Urothelium cell line (cell line): ENCODE measurements around the gene SCCPDH.

Experiments used
- DNase-seq: peaks from one replicate; pipeline ENCODE4 v3.0.0; 2011; ENCODE audit warnings: low spot score, mixed read lengths
- FAIRE-seq: peaks from 2 replicates; lab custom pipeline; 2011; peaks lifted over from hg19 to GRCh38; lab: Jason Lieb, UNC

SCCPDH gene

DNA sequence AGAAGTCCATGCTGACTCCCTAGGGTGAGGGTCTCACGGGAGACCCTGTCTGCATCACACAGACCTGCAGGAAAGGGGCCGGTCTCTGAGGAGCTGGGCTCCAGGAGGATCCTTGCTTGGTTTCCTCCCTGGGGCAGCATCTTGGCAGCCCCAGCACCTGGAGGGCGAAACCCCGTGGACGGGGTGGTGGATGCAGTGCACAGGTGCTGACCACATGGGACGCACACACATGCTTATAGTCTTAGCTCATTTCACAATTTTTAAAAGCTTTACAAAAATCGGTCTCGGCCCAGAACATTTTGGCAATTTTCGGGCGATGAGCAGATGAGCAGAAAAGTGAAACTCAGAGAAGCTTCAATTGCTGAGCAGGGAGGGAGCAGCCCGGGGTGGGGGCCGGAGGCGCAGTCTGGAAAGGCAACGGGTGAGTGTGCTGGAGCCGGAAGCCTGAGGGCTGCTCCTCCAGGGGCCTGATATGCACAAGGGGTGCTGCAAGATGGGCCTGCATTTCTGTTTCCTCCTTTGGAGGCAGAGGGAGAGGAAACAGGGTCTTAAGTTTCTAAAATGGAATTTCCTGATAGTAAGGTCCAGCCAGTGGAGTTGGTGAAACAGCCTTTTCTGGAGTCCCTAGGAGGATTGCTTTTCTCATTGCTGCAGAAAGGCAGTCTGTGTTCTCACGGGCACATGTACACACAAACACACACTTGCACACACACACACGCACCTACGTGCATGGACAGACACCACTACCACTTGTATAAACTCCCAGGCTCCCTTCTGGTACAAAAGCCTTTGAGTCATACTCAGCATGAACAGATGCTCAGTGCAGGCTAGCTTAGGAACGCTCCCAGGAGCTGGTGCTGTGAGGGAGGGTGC, 60.6 kb downstream of the SCCPDH start:
- FAIRE-seq (no peak), DNase-seq (no peak)

- DNase-seq, result no peak
- FAIRE-seq, result peak; percentile 96
Measured at GRCh38 chr1:246785494-246786111, 61.4 kb downstream of the SCCPDH start.

GRCh38 chr1:246786606-246787238, 62.5 kb downstream of the SCCPDH start:
- DNase-seq, result no peak
- FAIRE-seq, result no peak

DNA sequence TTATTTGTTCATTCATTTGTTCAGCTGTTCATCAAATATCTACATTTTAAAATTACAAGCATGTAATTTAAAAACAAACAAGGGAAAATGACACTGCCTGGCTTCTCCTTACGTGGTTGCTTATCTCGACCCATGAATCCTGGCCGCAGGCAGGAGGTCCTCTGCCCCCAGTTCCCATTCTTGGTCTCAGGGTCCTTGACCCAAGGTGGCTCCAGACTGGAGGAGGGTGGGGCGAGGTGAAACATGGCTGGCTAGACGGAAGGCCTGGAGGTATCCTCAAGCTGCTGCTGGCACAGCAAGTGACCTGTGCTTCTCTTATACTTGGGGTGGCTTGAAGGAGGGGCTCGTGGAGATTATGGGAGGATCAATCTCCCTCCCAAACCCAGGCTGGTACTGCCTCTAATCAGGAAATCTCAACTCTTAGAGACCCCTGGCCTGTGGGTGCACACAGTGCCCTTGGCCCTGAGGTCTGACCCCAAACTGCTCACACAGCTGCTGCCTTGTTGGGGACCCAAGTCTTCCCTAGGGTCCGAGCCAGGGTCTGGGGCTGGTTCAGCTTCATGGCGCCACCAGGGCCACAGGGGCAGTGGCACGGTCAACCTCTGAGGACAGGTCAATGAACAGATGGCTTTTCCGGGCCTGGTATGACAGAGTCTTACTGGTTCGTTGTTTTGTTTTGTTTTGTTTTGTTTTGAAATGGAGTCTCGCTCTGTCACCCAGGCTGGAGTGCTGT, 63.7 kb downstream of the SCCPDH start:
- DNase-seq, result no peak
- no peak for FAIRE-seq

DNA sequence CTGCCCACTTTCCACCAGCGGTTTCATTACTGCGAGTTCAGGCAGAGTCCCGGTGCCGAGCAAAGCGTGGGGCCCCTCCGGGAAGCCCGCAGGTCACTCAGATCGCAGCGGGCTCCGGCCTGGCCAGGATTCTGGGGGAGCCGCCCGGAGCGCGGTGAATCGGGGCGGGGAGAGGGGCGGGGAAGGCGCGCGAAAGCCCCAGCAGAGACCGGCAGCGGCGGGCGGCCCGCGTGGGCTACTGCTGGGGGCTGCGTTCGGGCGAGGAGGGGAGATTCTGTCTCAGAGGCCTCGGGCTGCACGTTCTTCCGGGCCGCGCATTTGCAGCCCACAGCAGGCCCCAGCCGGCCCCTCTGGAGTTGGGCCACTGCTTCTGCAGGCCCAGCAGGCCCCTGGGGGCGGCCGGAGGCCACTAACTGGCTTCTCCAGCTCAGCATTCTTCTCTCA, 64.7 kb downstream of the SCCPDH start:
- no peak for DNase-seq
- no peak for FAIRE-seq

DNA sequence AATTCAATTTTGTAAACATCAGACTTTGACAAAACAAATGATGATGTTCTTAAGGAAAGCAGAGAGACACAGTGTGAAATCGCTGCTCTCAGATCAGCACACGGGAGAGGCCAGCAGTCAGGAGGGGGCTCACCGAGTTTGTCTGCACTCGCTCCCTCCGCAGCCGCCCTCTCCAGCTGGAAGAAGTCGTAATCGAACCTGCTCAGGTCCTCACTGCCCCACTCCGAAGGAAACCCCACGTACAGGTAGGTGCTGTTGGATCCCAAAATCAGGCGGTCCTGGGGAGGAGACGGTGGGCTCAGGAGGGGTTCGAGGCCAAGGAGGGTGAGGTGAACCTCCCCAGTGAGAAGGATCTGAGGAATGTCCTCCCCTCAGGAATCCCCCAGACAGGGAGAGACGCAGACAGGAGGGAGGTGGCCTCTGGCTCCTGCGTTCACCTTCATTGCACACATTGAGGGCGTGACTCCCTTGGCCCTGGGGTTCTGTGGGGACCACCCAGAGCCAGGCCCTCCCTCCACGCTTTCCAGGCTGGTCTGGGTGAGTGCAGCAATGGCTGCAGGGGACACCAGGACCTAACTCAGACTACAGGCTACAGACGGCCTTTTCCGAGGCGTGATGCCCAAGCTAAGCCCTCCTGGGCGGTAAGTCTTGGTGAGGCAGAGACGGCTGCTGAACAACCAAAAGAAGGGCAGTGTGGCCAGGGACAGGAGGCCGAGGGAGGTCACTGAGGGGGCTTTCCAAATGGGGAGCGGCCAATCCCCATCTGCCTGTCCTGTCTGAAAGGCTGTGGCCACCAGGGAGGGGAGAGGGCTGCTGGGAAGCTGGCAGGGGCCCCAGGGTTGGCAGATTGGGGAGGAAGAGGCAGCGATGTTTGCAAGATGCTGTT, 65.5 kb downstream of the SCCPDH start:
- FAIRE-seq (no peak), DNase-seq (no peak)

DNA sequence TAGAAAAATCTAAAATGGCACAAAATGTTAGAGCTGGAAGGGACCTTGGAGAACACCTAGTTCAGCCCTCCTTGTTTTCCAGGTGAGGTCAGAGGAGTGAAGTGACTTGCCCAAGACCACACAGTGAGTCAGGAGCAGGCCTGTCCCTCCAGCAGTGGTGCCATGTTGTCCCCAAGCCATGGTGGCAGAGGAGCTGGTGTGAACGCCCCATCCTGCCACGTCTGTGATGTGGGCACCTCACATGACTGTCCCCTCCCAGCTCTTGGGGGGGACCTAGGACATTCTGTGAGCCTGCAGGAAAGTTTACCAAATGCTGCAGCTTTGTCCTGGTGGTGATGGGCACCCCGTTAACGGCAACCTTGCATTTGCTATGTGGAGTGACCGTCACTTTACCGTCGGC, 66.2 kb downstream of the SCCPDH start:
- DNase-seq, result no peak
- no peak for FAIRE-seq

GRCh38 chr1:246790833-246791232, 66.6 kb downstream of the SCCPDH start:
- DNase-seq (no peak), FAIRE-seq (no peak)

- FAIRE-seq, result no peak
- no peak for DNase-seq
Measured at GRCh38 chr1:246791303-246791918, 67.2 kb downstream of the SCCPDH start.

DNA sequence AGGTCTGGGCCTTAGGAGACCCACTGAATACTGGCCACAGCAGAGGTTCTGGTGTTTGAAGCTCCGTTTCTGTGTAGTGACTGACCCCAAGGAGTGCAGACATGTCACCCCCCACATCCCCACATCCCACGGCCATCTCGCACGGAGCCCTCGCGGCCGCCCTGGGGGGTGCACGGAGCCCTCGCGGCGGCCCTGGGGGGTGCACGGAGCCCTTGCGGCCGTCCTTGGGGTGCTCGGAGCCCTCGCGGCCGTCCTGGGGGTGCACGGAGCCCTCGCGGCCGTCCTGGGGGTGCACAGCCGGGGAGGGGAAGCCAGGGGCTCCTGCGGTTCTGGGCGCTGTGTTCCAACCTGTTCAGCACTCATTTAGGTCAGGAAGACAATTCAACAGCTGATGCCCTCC, 68.4 kb downstream of the SCCPDH start:
- FAIRE-seq, result no peak

DNA sequence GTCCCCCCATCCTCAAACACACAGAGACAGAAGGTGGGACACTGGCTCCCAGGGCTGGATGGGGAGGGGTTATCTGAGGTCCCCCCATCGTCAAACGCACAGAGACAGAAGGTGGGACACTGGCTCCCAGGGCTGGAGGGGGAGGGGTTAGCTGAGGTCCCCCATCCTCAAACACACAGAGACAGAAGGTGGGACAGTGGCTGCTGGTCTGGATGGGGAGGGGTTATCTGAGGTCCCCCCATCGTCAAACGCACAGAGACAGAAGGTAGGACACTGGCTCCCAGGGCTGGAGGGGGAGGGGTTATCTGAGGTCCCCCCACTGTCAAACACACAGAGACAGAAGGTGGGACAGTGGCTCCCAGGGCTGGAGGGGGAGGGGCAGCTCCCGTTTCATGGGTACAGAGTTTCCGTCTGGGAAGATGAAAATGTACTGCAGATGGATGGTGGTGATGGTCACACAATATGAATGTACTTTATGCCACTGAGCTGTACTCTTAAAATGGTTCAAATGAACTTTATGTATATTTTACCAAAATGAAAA, 69.2 kb downstream of the SCCPDH start:
- FAIRE-seq, result no peak
- no peak for DNase-seq

More for the DNA sequence above, 68.4 kb downstream of the SCCPDH start:
- DNase-seq, result no peak

GRCh38 chr1:246794048-246794827, 70.0 kb downstream of the SCCPDH start:
- DNase-seq, result no peak
- no peak for FAIRE-seq

DNA sequence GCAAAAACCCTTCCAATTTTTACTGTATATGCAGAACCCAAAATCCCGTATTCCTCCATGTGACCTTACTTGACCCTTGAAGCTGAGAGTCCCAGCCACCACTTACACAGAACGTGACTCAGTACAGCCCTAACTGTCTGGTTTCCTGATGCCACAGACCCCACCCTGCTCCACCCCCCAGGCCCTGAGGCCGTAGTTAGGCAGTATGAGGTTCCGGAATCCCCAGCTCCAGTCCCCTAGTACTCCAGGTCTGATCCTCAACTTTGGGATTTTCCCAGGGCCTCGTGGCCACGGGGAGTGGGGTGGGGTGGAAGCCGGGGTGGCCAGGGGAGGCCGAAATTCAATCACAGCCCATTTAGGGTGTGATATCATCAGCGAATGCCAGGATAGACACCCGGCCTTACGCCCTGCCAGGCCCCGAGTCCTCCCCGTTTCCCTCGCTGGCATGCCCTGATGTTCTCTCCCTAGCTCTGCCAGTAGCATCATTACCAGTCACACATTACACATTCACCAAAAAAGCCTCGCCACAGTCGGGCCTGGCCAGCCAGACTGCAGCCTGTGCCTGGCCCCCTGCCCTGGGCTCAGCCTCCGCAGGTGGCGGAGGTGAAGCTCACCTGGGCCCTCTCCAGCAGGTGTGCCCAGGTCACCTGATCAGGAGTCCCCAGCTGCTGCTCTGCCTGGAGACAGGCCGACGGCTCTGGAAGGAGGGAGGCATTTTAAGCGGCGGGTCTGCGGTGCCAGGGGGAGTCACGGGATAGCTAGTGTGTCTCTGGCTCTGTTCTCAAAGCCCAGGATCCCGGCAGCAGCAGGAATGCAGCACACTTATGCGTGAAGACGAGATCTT, 70.8 kb downstream of the SCCPDH start:
- DNase-seq, result no peak
- no peak for FAIRE-seq

- no peak for DNase-seq
- no peak for FAIRE-seq
Measured at GRCh38 chr1:246795906-246796694, 71.9 kb downstream of the SCCPDH start.

GRCh38 chr1:246797157-246797556, 72.9 kb downstream of the SCCPDH start:
- no peak for FAIRE-seq
- no peak for DNase-seq

DNA sequence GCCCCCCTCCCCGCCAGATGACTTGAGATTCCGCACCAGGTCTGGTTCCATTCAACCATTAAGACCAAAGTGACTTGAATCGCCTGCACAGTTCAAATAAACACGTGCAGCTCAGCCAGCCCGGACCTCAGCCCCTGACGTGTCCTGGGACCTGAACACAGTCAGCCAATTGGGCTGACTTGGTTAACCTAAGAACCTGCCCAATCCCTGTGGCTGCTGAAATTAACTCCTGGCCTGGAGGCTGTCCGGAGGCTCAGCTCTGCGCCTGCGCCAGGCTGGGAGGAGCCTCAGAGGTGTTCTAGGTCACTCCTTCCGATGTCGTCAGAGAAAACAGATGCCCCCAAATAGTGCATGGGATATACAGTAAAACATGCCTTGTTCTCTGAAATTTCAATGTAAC, 73.4 kb downstream of the SCCPDH start:
- DNase-seq (no peak), FAIRE-seq (no peak)

- FAIRE-seq (no peak), DNase-seq (no peak)
Measured at GRCh38 chr1:246798107-246798506, 73.9 kb downstream of the SCCPDH start.
